SK-N-SH treated with all-trans-retinoic acid at 6 μM for 48 hours (cell line): ENCODE results near the gene ATP6V0C.

Experiments used
- ISL1 ChIP-seq: fragments of 250-450 bp; sonication (Bioruptor Pico); IDR thresholded peaks from 2 replicates; pipeline ENCODE4 v2.1.2; 2022; ENCODE audit warnings: mild to moderate bottlenecking, moderate library complexity
- TF ChIP-seq, protein P1 (sequence below): fragments of 250-450 bp; sonication (Bioruptor Pico); IDR thresholded peaks from 2 replicates; pipeline ENCODE4 v1.8.0; 2021; ENCODE audit warnings: low read depth, mild to moderate bottlenecking, moderate library complexity, borderline replicate concordance

DNA sequence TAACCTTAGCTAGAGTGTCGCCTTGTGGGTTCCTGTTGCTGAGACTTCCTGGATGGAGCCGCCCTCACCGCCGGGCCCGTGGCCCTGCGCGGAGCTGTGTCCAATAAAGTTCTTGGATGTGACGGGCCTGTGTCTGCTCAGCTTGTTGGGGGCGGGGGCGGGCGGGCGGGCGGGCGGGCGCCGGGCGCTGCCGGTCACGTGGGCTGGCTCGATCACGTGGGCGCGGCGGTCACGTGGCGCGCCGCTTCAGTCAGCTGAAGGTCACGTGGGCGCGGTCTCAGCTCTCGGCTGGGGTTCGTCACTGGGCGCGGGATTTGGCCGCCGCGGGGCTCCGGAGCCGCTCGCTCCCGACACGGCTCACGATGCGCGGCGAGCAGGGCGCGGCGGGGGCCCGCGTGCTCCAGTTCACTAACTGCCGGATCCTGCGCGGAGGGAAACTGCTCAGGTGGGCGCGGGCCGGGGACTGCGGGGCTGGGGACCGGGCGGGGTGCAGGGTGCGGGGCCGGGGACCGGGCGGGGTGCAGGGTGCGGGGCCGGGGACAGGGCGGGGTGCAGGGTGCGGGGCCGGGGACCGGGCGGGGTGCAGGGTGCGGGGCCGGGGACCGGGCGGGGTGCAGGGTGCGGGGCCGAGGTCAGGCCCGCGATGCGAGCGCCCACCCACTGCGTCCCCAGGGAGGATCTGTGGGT is 6.5 kb downstream of the ATP6V0C start, which contains the start of gene AMDHD2:
- TF ChIP-seq, protein P1, sequence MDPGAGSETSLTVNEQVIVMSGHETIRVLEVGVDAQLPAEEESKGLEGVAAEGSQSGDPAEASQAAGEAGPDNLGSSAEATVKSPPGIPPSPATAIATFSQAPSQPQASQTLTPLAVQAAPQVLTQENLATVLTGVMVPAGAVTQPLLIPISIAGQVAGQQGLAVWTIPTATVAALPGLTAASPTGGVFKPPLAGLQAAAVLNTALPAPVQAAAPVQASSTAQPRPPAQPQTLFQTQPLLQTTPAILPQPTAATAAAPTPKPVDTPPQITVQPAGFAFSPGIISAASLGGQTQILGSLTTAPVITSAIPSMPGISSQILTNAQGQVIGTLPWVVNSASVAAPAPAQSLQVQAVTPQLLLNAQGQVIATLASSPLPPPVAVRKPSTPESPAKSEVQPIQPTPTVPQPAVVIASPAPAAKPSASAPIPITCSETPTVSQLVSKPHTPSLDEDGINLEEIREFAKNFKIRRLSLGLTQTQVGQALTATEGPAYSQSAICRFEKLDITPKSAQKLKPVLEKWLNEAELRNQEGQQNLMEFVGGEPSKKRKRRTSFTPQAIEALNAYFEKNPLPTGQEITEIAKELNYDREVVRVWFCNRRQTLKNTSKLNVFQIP (CRISPR knock-in tag) = no peak
- TF ChIP-seq ISL1 (CRISPR knock-in tag) = no peak
